ENCODE data around the gene HIBADH.

Gene HIBADH

GRCh38 chr7:27547401-27547800, 115.3 kb downstream of the HIBADH start:
- DNase-seq (ENCODE audit: low read depth in 2 of 2): peak; percentile 41

GRCh38 chr7:27546610-27547009, 116.1 kb downstream of the HIBADH start:
- no peak for TF ChIP-seq CTCF (IDR thresholded peaks at IDR 0.05; ENCODE audit: low read depth, low read length)
- no peak for DNase-seq (ENCODE audit: low read depth in 2 of 2)
- no peak overlapping the region for H3K4me3 ChIP-seq (replicated peaks in 1 of 2; ENCODE audit: low read depth in 2 of 2, low read length in 2 of 2)

More at GRCh38 chr7:27547401-27547800, 115.3 kb downstream of the HIBADH start:
- no peak for TF ChIP-seq CTCF (IDR thresholded peaks at IDR 0.05; ENCODE audit: low read depth, low read length)
- no peak overlapping the region for H3K4me3 ChIP-seq (replicated peaks in 1 of 2; ENCODE audit: low read depth in 2 of 2, low read length in 2 of 2)

GRCh38 chr7:27535795-27536194, 126.9 kb downstream of the HIBADH start:
- no peak overlapping the region for H3K4me3 ChIP-seq (replicated peaks in 1 of 2; ENCODE audit: low read depth in 2 of 2, low read length in 2 of 2)
- DNase-seq (ENCODE audit: low read depth in 2 of 2): no peak
- no peak for TF ChIP-seq CTCF (IDR thresholded peaks at IDR 0.05; ENCODE audit: low read depth, low read length)

- TF ChIP-seq CTCF (IDR thresholded peaks at IDR 0.05; ENCODE audit: low read depth, low read length): no peak
- DNase-seq (ENCODE audit: low read depth in 2 of 2): no peak
Measured at GRCh38 chr7:27533652-27534081, 129.0 kb downstream of the HIBADH start.

GRCh38 chr7:27532314-27532713, 130.4 kb downstream of the HIBADH start:
- no peak for TF ChIP-seq CTCF (IDR thresholded peaks at IDR 0.05; ENCODE audit: low read depth, low read length)
- peak; percentile 7 to 11 for DNase-seq (ENCODE audit: low read depth in 2 of 2)
- no peak overlapping the region for H3K4me3 ChIP-seq (replicated peaks in 1 of 2; ENCODE audit: low read depth in 2 of 2, low read length in 2 of 2)

More at GRCh38 chr7:27533652-27534081, 129.0 kb downstream of the HIBADH start:
- H3K4me3 ChIP-seq (replicated peaks in 1 of 2; ENCODE audit: low read depth in 2 of 2, low read length in 2 of 2): no peak overlapping the region

GRCh38 chr7:27527348-27527714, 135.4 kb downstream of the HIBADH start:
- DNase-seq (ENCODE audit: low read depth in 2 of 2): peak in 1 of 2 donors; percentile 62
- no peak for TF ChIP-seq CTCF (IDR thresholded peaks at IDR 0.05; ENCODE audit: low read depth, low read length)
- no peak overlapping the region for H3K4me3 ChIP-seq (replicated peaks in 1 of 2; ENCODE audit: low read depth in 2 of 2, low read length in 2 of 2)

All from cardiac fibroblast (primary cell).